Fibroblast of mammary gland (primary cell): ENCODE data around the gene PLA2G1B.

ENCODE experiments used
- DNase-seq: peaks from one replicate; pipeline ENCODE4 v3.0.0-alpha.2; 2010; ENCODE audit warnings: low read depth
- H3K4me3 ChIP-seq: 2 replicates; pipeline ENCODE4 v1.5.1; 2011; ENCODE audit warnings: low read depth, mild to moderate bottlenecking, low read length, moderate library complexity; ENCODE audit not compliant: control insufficient read depth
- TF ChIP-seq, protein P1 (sequence below): conservative IDR thresholded peaks from 2 replicates; pipeline ENCODE4 v1.5.1; 2011; ENCODE audit warnings: low read depth, low read length, inconsistent platforms; ENCODE audit not compliant: control insufficient read depth, insufficient read depth

PLA2G1B gene

DNA sequence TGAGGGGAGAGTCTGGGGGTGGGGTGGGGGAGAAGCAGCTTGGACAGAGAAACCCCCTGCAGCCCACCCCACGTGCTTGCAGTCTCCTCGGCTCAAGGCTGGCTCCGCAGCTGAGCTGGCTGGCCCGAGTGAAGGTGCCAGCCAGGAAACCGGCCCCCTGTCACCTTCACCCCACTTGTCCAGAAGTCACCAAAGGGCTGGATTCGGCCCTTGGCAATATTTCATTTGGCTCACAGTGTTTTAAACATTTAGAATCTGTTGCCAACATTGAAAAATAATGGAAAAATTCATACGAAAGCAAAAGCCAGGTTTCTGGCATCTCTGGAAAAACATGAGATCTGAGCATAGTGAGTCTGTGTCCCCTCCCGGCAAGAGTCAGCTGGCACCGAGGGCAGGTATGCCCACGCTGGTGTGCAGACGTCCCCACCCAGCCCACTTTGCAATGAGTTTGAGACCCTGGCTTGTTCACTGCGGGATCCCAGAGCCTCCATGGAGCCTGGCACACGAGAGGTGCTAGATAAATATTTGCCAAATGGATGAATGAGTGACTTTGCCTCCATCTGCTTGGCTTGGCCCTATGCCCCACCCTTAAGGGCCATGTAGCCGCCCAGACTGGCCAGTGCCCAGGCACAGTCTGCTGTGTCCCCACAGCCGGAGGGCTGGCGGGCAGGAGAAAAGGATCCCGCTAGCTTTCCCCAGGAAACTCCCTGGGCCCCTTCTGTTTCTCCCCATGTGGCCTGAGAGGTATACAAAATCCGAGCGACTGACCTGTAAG lies 23.2 kb upstream of the PLA2G1B start:
- H3K4me3 ChIP-seq: no peak overlapping the region
- TF ChIP-seq, protein P1, sequence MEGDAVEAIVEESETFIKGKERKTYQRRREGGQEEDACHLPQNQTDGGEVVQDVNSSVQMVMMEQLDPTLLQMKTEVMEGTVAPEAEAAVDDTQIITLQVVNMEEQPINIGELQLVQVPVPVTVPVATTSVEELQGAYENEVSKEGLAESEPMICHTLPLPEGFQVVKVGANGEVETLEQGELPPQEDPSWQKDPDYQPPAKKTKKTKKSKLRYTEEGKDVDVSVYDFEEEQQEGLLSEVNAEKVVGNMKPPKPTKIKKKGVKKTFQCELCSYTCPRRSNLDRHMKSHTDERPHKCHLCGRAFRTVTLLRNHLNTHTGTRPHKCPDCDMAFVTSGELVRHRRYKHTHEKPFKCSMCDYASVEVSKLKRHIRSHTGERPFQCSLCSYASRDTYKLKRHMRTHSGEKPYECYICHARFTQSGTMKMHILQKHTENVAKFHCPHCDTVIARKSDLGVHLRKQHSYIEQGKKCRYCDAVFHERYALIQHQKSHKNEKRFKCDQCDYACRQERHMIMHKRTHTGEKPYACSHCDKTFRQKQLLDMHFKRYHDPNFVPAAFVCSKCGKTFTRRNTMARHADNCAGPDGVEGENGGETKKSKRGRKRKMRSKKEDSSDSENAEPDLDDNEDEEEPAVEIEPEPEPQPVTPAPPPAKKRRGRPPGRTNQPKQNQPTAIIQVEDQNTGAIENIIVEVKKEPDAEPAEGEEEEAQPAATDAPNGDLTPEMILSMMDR: no peak

GRCh38 chr12:120347766-120348165 lies 20.2 kb upstream of the PLA2G1B start:
- H3K4me3 ChIP-seq: no peak overlapping the region
- DNase-seq: no peak
- TF ChIP-seq, protein P1: no peak

More for the DNA sequence above, 23.2 kb upstream of the PLA2G1B start:
- no peak for DNase-seq

DNA sequence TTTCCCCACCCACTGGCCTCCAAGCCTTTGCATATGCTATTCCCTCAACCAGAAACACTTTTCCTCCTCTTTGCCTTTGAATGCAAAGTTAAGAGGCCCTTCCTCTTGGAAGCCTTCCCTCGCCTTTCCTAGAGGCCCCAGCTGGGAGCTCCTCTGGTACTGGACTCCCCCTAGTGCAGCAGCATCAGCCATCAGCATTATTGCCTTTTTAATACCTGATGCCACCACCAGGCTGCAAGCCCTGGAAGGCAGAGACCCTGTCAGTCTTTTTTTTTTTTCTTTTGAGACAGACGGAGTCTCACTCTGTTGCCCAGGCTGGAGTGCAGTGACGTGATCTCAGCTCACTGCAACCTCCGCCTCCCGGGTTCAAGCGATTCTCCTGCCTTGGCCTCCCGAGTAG lies 19.1 kb upstream of the PLA2G1B start:
- DNase-seq: no peak
- TF ChIP-seq, protein P1: no peak
- H3K4me3 ChIP-seq: no peak overlapping the region

- TF ChIP-seq, protein P1: no peak
- DNase-seq: no peak
- no peak overlapping the region for H3K4me3 ChIP-seq
These were observed 18.5 kb upstream of the PLA2G1B start for GRCh38 chr12:120346031-120346430.

- no peak overlapping the region for H3K4me3 ChIP-seq
- TF ChIP-seq, protein P1: no peak
- no peak for DNase-seq
These were observed 16.1 kb upstream of the PLA2G1B start for GRCh38 chr12:120343692-120344091.

GRCh38 chr12:120343039-120343537 lies 15.5 kb upstream of the PLA2G1B start:
- TF ChIP-seq, protein P1: no peak
- no peak for DNase-seq
- H3K4me3 ChIP-seq: no peak overlapping the region
